Measurements from ENCODE around the gene DNAJC13. TPM values are rescaled to one million over a fixed set of nuclear protein-coding genes. Genes with fewer than 3 reads are reported as not detected.

DNAJC13 gene
- total and polyA plus RNA-seq, 12 donors = 7.4 to 50.5 (median 38.4) TPM

- Histone ChIP-seq H3K9me3 (replicated peaks in 1 of 3) (no peaks in the 10 kb centered on the region), H3K27me3 (no peaks in the 10 kb centered on the region), H3K4me1 (replicated peaks in 1 of 2) (peaks cover 0 to 10% of the 10 kb centered on the region in 2 donors), H3K36me3 (replicated peaks in 1 of 2) (peaks cover 0 to 53% of the 10 kb centered on the region in 2 donors), H3K27ac (no peak overlapping the region), H3K4me3 (no peak overlapping the region)
- intact Hi-C loops (cut with DNase I) = loop anchor here in 1 of 2 donors (10.0 kb wide), 1 partner anchor 47 kb away; no protein-coding TSS in a partner anchor
- 69 to 78% (median 71%) methylated on average over 5 of the region's 5 CpGs for WGBS, 4 donors
- no peak for DNase-seq
- TF ChIP-seq, protein P1, sequence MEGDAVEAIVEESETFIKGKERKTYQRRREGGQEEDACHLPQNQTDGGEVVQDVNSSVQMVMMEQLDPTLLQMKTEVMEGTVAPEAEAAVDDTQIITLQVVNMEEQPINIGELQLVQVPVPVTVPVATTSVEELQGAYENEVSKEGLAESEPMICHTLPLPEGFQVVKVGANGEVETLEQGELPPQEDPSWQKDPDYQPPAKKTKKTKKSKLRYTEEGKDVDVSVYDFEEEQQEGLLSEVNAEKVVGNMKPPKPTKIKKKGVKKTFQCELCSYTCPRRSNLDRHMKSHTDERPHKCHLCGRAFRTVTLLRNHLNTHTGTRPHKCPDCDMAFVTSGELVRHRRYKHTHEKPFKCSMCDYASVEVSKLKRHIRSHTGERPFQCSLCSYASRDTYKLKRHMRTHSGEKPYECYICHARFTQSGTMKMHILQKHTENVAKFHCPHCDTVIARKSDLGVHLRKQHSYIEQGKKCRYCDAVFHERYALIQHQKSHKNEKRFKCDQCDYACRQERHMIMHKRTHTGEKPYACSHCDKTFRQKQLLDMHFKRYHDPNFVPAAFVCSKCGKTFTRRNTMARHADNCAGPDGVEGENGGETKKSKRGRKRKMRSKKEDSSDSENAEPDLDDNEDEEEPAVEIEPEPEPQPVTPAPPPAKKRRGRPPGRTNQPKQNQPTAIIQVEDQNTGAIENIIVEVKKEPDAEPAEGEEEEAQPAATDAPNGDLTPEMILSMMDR (IDR thresholded peaks at IDR 0.05) = no peak
- TF ChIP-seq POLR2A (IDR thresholded peaks at IDR 0.05) = no peak
Measured at GRCh38 chr3:132521901-132522300, 104.6 kb downstream of the DNAJC13 start.

DNA sequence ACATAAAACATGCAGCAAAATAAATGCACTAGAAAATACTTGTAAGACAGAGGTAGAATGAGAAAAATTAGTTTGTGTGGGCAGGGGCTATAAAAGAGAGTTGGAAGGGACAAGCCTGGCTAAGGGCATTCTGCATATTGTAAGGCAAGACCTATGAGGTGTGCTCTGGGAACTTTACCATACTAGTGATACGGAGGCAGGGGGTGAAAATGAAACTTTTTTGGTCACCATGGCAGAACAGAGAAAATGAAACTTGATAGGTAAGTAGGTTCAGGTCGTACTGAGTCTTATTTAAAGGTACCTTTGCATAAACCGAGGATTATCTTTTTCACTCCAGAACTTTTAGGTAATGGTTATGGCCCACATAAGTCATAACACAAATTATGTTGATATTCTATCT, 105.1 kb downstream of the DNAJC13 start:
- TF ChIP-seq, protein P1 (IDR thresholded peaks at IDR 0.05) = no peak
- no peak for TF ChIP-seq POLR2A (IDR thresholded peaks at IDR 0.05)
- no peaks in the 10 kb centered on the region for H3K27me3 ChIP-seq
- peaks cover 0 to 10% of the 10 kb centered on the region in 2 donors for H3K4me1 ChIP-seq (replicated peaks in 1 of 2)
- no peak for DNase-seq
- H3K27ac ChIP-seq = no peak overlapping the region
- intact Hi-C loops (cut with DNase I) = loop anchor here in 1 of 2 donors (10.0 kb wide), 1 partner anchor 48 kb away; no protein-coding TSS in a partner anchor
- WGBS, 4 donors = 75 to 93% (median 83%) methylated on average over 3 of the region's 3 CpGs
- H3K36me3 ChIP-seq (replicated peaks in 1 of 2) = peaks cover 0 to 49% of the 10 kb centered on the region in 2 donors
- H3K4me3 ChIP-seq = no peak overlapping the region
- H3K9me3 ChIP-seq (replicated peaks in 1 of 3) = no peaks in the 10 kb centered on the region

DNA sequence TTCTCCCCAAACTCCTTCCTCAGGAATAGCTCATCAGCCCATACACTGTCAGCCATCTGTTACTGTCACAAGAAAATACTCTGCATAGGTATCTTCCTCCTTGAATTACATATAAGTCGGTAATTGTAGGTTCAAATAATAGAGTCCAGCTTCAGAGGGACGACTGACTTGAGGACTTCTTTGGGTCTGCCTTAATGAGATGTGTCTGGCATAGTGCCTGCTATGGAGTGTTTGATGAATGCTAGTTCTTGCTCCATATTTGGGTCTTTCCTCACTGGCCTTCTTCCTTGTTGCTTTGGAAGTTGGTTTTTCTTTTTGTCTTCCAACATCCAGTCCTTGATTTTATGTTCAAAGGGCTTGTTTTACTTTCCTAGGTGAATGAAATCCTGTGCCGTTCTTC, 113.3 kb downstream of the DNAJC13 start:
- Histone ChIP-seq H3K27me3 (no peaks in the 10 kb centered on the region), H3K27ac (no peak overlapping the region), H3K4me3 (no peak overlapping the region), H3K4me1 (replicated peaks in 1 of 2) (no peaks in the 10 kb centered on the region), H3K36me3 (replicated peaks in 1 of 2) (peaks cover 0 to 48% of the 10 kb centered on the region in 2 donors), H3K9me3 (replicated peaks in 1 of 3) (no peaks in the 10 kb centered on the region)
- WGBS, 4 donors = 76 to 89% (median 85%) methylated on average over 3 of the region's 3 CpGs
- TF ChIP-seq, protein P1 (IDR thresholded peaks at IDR 0.05) = no peak
- no peak for TF ChIP-seq POLR2A (IDR thresholded peaks at IDR 0.05)
- intact Hi-C loops (cut with DNase I) = no loop called here
- no peak for DNase-seq

- peak; percentile 73 to 90 (median 78) for DNase-seq
- no peaks in the 10 kb centered on the region for H3K27me3 ChIP-seq
- H3K36me3 ChIP-seq (replicated peaks in 1 of 2) = peaks cover 0 to 33% of the 10 kb centered on the region in 2 donors
- no peak overlapping the region for H3K27ac ChIP-seq
- no peak for TF ChIP-seq POLR2A (IDR thresholded peaks at IDR 0.05)
- TF ChIP-seq, protein P1 (IDR thresholded peaks at IDR 0.05) = peak; percentile 59 to 85 (median 73)
- WGBS, 4 donors = 44 to 52% (median 48%) methylated on average over 7 of the region's 7 CpGs
- H3K4me3 ChIP-seq = no peak overlapping the region
- H3K4me1 ChIP-seq (replicated peaks in 1 of 2) = no peaks in the 10 kb centered on the region
- intact Hi-C loops (cut with DNase I) = loop anchor here (2.0 to 5.0 kb wide), 2 partner anchors 106 to 107 kb away; no protein-coding TSS in a partner anchor
- H3K9me3 ChIP-seq (replicated peaks in 1 of 3) = no peaks in the 10 kb centered on the region
Measured at GRCh38 chr3:132535575-132536441, 118.5 kb downstream of the DNAJC13 start.
